GM23248 (cell line): ENCODE results near the gene FARP2. TPM values are rescaled to one million over a fixed set of nuclear protein-coding genes. Genes with fewer than 3 reads are reported as not detected.

Experiments used
- DNase-seq: peaks from one replicate; pipeline ENCODE4 v3.0.0-alpha.2; 2015
- H2AFZ ChIP-seq: fragments of 200-600 bp; sonication (generic); 2 replicates; pipeline ENCODE4 v1.6.1; 2016; ENCODE audit warnings: antibody characterized with exemption
- H3F3A ChIP-seq: fragments of 200-600 bp; sonication (generic); 2 replicates; pipeline ENCODE4 v1.6.1; 2016; ENCODE audit warnings: mild to moderate bottlenecking, antibody characterized with exemption, mixed run types; ENCODE audit not compliant: insufficient read depth
- H3K27ac ChIP-seq: fragments of 200-600 bp; sonication (generic); 2 replicates; pipeline ENCODE4 v1.5.1; 2016; ENCODE audit warnings: mild to moderate bottlenecking
- H3K27me3 ChIP-seq: fragments of 200-600 bp; sonication (generic); replicated peaks from 2 replicates; pipeline ENCODE4 v1.6.1; 2016; ENCODE audit warnings: mild to moderate bottlenecking; ENCODE audit not compliant: insufficient read depth
- H3K36me3 ChIP-seq: fragments of 200-600 bp; sonication (generic); 2 replicates; pipeline ENCODE4 v1.6.1; 2016; ENCODE audit warnings: low read depth, mild to moderate bottlenecking
- H3K4me1 ChIP-seq: fragments of 200-600 bp; sonication (generic); 2 replicates; pipeline ENCODE4 v1.6.1; 2016; ENCODE audit warnings: mild to moderate bottlenecking; ENCODE audit not compliant: insufficient read depth
- H3K4me2 ChIP-seq: fragments of 200-600 bp; sonication (generic); one replicate; pipeline ENCODE4 v1.6.1; 2016; ENCODE audit warnings: mild to moderate bottlenecking; ENCODE audit not compliant: unreplicated experiment
- H3K4me3 ChIP-seq: fragments of 200-600 bp; sonication (generic); 2 replicates; pipeline ENCODE4 v1.5.1; 2016; ENCODE audit warnings: mild to moderate bottlenecking
- H3K79me2 ChIP-seq: fragments of 200-600 bp; sonication (generic); 2 replicates; pipeline ENCODE4 v1.6.1; 2016; ENCODE audit warnings: mild to moderate bottlenecking; ENCODE audit not compliant: insufficient read depth
- H3K9ac ChIP-seq: fragments of 200-600 bp; sonication (generic); 2 replicates; pipeline ENCODE4 v1.6.1; 2016; ENCODE audit warnings: mild to moderate bottlenecking
- H3K9me2 ChIP-seq: fragments of 200-600 bp; sonication (generic); 2 replicates; pipeline ENCODE4 v1.6.1; 2016; ENCODE audit warnings: mixed run types, mild to moderate bottlenecking, moderate library complexity; ENCODE audit not compliant: insufficient read depth
- H3K9me3 ChIP-seq: fragments of 200-600 bp; sonication (generic); one replicate; pipeline ENCODE4 v1.6.1; 2017; ENCODE audit warnings: low read depth
- H4K20me1 ChIP-seq: fragments of 200-600 bp; sonication (generic); 2 replicates; pipeline ENCODE4 v1.6.0; 2016; ENCODE audit not compliant: insufficient read depth
- EZH2 ChIP-seq: fragments of 200-600 bp; sonication (generic); IDR thresholded peaks from 2 replicates; pipeline ENCODE4 v1.6.1; 2018; ENCODE audit warnings: antibody characterized with exemption, mild to moderate bottlenecking; ENCODE audit not compliant: insufficient read depth, poor library complexity, severe bottlenecking
- EZH2phosphoT487 ChIP-seq: fragments of 200-600 bp; sonication (generic); IDR thresholded peaks from 2 replicates; pipeline ENCODE4 v1.6.1; 2018; ENCODE audit warnings: antibody characterized with exemption, moderate library complexity, mild to moderate bottlenecking, low read depth; ENCODE audit not compliant: insufficient read depth
- WGBS, 2 experiments: methylation state at CpG; one replicate each; pipeline ENCODE4 v1.1.6; 2015 to 2017; ENCODE audit warnings: low lambda C conversion rate in 2 of 2, low coverage in 1 of 2; ENCODE audit errors: missing lambda C conversion rate in 2 of 2; 5-methylcytosine and 5-hydroxymethylcytosine counted together
- in situ Hi-C: fragments of 300-500 bp; cut with MboI; formaldehyde crosslinking; loops from 2 replicates; pipeline ENCODE4 v1.15.0; 2020
- polyA plus RNA-seq: library from polyadenylated mRNA; unstranded; fragments of >200 nt; fragmentation: Nextera tagmentation; extraction: Ambion mirVana; gene quantifications from 2 replicates; pipeline ENCODE4 v1.2.1, GENCODE V29; 2016
- total RNA-seq: library from RNA; depleted of rRNA; stranded (reverse); fragments of >200 nt; shearing (Covaris generic); gene quantifications from 2 replicates; pipeline ENCODE4 v1.2.3, GENCODE V29; 2014

FARP2 gene
- total and polyA plus RNA-seq, 2 experiments from 2014 or later, result 30.9 to 39.0 TPM

DNA sequence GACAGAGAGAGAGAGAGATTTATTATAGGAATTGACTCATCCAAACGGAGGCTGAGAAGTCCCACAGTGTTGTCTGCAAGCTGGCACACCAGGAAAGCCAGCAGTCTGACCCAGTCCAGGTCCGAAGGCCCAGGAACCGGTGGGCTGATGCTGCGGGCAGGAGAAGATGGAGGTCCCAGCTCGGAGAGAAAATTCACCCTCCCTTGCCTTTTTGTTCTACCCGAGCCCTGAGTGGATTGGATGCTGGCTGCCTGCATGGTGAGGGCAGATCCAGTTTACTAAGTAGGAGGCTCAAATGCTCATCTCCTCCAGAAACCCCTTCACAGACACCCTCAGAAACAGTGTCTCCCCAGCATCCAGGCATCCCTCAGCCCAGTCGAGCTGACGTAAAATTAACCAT lies 174.5 kb downstream of the FARP2 start:
- no peaks in the 10 kb centered on the region for H3F3A ChIP-seq
- TF ChIP-seq EZH2phosphoT487 (no peak), EZH2 (no peak)
- H3K36me3 ChIP-seq, result no peaks in the 10 kb centered on the region
- H3K4me2 ChIP-seq, result no peak overlapping the region
- DNase-seq, result no peak
- no peaks in the 10 kb centered on the region for H3K4me1 ChIP-seq
- no peak overlapping the region for H2AFZ ChIP-seq
- in situ Hi-C loops, result no loop called here
- no peaks in the 10 kb centered on the region for H3K9me3 ChIP-seq
- no peak overlapping the region for H3K27ac ChIP-seq
- H4K20me1 ChIP-seq, result no peaks in the 10 kb centered on the region
- H3K9me2 ChIP-seq, result no peaks in the 10 kb centered on the region
- WGBS, 2 experiments, result 23 to 35% methylated on average over 8 of the region's 8 CpGs
- H3K27me3 ChIP-seq, result peaks cover 4% of the 10 kb centered on the region; the same call in 1 of the 2 replicates
- H3K9ac ChIP-seq, result no peak overlapping the region
- H3K79me2 ChIP-seq, result no peaks in the 10 kb centered on the region
- H3K4me3 ChIP-seq, result no peak overlapping the region

GRCh38 chr2:241531161-241531722 lies 175.2 kb downstream of the FARP2 start:
- DNase-seq, result no peak
- no peak overlapping the region for H3K27ac ChIP-seq
- no peak overlapping the region for H3K4me2 ChIP-seq
- H3K79me2 ChIP-seq, result no peaks in the 10 kb centered on the region
- in situ Hi-C loops, result no loop called here
- no peaks in the 10 kb centered on the region for H3K36me3 ChIP-seq
- H3K4me3 ChIP-seq, result no peak overlapping the region
- no peak overlapping the region for H3K9ac ChIP-seq
- TF ChIP-seq EZH2phosphoT487 (no peak), EZH2 (no peak)
- H3F3A ChIP-seq, result no peaks in the 10 kb centered on the region
- no peaks in the 10 kb centered on the region for H4K20me1 ChIP-seq
- H3K9me3 ChIP-seq, result no peaks in the 10 kb centered on the region
- H3K9me2 ChIP-seq, result no peaks in the 10 kb centered on the region
- peaks cover 4% of the 10 kb centered on the region; the same call in 1 of the 2 replicates for H3K27me3 ChIP-seq
- WGBS, 2 experiments, result 67 to 69% methylated on average over 13 of the region's 13 CpGs
- no peak overlapping the region for H2AFZ ChIP-seq
- no peaks in the 10 kb centered on the region for H3K4me1 ChIP-seq

DNA sequence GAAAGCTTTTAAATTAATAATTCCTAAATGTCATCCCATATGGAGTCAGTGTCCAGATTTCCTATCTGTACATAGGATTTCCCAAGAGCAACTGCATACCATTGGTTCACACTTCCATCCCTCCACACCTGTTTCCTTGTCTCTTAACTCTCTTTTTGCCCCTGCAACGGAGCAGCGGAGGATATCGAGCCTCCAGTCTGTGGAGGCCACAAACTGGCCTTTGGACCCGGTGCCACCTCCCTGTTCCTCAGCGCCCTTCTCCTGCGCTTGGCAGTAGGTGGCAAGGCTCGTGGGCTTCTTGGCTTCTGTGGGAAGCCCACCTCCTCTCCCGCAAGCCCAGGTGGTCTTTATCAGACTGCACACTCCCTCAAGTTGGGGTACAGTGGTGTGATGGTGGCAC lies 176.1 kb downstream of the FARP2 start:
- H3K9ac ChIP-seq, result no peak overlapping the region
- no peaks in the 10 kb centered on the region for H3K9me2 ChIP-seq
- H3K27me3 ChIP-seq, result peaks cover 4% of the 10 kb centered on the region; the same call in 1 of the 2 replicates
- H4K20me1 ChIP-seq, result no peaks in the 10 kb centered on the region
- in situ Hi-C loops, result no loop called here
- H3K4me1 ChIP-seq, result no peaks in the 10 kb centered on the region
- H3K4me3 ChIP-seq, result no peak overlapping the region
- no peak overlapping the region for H2AFZ ChIP-seq
- TF ChIP-seq EZH2phosphoT487, result no peak
- TF ChIP-seq EZH2, result no peak
- no peak overlapping the region for H3K27ac ChIP-seq
- no peaks in the 10 kb centered on the region for H3K79me2 ChIP-seq
- DNase-seq, result no peak
- no peaks in the 10 kb centered on the region for H3K36me3 ChIP-seq
- no peaks in the 10 kb centered on the region for H3F3A ChIP-seq
- H3K9me3 ChIP-seq, result no peaks in the 10 kb centered on the region
- 71 to 77% methylated on average over 7 to 8 of the region's 8 CpGs for WGBS, 2 experiments
- H3K4me2 ChIP-seq, result no peak overlapping the region

DNA sequence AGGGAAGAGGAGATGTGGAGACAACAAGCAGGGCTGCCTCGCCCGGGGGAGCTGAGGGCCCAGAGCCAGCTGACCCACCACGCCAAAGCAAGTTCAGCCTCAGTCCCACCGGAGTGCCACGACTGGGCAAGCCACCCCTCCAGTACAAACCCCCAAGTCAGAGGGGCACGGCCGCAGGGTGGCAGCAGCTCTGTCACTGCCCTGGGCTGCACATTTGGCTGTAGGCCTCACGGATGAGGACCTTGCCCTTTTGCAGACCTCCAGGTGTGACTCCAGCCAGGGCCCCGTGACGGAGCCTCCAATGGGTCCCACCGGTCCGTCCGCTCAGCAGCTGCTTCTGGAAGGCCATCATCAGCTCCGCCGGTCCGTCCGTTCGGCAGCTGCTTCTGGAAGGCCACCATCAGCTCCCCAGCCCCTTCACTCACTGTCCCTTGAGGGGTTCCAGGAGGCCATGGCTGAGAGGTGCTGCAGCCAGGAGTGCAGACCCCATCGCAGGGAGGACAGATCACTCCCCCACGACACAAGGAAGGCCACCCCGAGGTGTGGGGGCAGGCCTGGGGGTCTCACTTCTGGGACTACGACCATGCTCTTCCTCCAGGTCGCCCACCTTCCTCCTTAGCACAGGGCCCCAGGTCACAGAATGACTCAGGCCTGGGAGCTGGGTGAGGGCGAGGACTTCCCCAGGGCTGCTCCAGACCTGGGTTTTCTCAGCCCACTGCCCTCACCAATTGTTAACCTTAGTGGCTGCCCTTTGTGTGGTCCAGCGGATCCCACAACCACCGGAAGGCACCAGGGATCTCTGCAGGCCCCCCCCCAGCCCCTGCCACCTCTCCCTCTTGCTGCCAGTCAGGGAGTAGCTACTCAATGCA lies 176.9 kb downstream of the FARP2 start:
- in situ Hi-C loops, result no loop called here
- no peak overlapping the region for H3K9ac ChIP-seq
- H3K4me3 ChIP-seq, result no peak overlapping the region
- H3K4me2 ChIP-seq, result no peak overlapping the region
- TF ChIP-seq EZH2phosphoT487 (no peak), EZH2 (no peak)
- H3K27me3 ChIP-seq, result peaks cover 4% of the 10 kb centered on the region; the same call in 1 of the 2 replicates
- no peaks in the 10 kb centered on the region for H3K9me2 ChIP-seq
- H4K20me1 ChIP-seq, result no peaks in the 10 kb centered on the region
- H3F3A ChIP-seq, result no peaks in the 10 kb centered on the region
- WGBS, 2 experiments, result 67 to 69% methylated on average over 22 to 26 of the region's 26 CpGs
- no peak for DNase-seq
- H2AFZ ChIP-seq, result no peak overlapping the region
- H3K4me1 ChIP-seq, result no peaks in the 10 kb centered on the region
- no peak overlapping the region for H3K27ac ChIP-seq
- no peaks in the 10 kb centered on the region for H3K36me3 ChIP-seq
- no peaks in the 10 kb centered on the region for H3K9me3 ChIP-seq
- H3K79me2 ChIP-seq, result no peaks in the 10 kb centered on the region
